GM19240 (cell line): ENCODE measurements around the gene CEP250.
"Not testable (repeated sequence)": the region's sequence is repeated elsewhere in the genome, so short reads cannot be mapped to it uniquely, and the experiment has no call there.

Source experiments
- DNase-seq: peaks from one replicate; pipeline ENCODE4 v3.0.0; 2011; ENCODE audit warnings: low spot score; ENCODE audit not compliant: insufficient read length

CEP250 gene

DNA sequence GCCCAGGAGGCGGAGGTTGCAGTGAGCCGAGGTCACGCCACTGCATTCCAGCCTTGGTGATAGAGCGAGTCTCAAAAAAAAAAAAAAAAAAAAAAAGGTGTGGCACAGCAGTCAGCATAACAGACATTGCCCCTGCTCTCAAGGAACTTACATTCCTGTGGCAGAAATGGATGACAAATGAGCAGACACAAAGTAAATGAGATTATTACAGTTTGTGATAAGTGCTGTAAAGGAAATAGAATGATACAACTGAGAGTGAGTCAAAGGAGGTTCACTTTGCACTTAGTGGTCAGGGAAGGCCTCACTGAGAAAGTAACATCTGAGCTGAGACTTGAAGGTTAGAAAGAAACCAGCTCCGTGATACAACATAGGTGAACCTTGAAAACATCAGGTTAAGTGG lies 36.4 kb downstream of the CEP250 start:
- DNase-seq, result no peak

DNA sequence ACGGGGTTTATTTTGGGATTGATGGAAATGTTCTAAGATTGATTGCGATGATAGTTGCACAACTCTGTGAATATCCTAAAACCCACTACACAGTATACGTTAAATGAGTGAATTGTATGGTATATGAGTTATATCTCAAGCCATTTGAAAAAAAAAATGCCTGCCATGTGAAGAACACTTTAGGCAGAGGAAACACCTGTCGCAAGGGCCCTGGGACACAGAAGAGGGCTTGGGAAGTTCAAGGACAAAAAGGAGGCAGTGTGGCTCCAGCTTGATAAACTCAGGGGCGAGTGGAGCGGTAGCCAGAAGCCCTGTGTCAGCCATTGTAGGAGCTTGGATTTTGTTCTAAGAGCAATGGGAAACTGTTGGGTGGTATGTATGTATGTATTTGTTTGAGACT lies 37.0 kb downstream of the CEP250 start:
- DNase-seq, result no peak

DNA sequence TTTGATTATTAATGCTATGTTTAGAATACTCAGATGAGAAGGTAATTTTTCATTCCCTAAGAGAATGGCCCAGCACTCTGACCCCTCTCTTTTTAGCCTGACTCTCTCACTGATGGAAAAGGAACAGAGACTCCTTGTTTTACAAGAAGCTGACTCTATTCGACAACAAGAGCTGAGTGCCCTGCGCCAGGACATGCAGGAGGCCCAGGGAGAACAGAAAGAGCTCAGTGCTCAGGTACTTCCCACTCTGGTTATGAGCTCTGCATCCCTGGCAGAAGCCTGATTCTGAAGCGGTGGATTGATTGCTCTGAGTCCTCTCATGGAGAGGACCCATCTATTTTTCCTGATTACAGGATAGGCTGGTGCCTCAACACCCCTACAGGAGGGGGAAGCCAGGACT lies 41.1 kb downstream of the CEP250 start:
- DNase-seq, result no peak

DNA sequence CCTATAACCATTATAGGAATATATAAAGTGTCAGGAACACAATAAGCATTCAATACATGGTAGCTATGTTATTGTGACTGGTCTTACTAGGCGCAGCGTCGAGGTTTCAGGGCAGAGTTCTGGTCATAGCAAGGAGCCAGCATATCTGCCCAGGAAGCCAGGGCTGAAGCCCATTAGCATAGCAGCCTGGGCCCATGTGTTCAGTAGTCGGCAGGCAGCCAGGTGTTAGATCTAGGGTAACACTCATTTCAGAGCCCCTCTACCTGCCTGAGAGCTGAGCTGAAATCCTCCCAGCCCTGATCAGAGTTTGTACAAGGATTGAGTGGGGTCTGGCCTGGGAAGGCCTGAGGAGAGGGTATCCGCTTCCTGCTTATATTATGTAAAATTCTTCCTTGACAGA lies 41.9 kb downstream of the CEP250 start:
- DNase-seq, result no peak

DNA sequence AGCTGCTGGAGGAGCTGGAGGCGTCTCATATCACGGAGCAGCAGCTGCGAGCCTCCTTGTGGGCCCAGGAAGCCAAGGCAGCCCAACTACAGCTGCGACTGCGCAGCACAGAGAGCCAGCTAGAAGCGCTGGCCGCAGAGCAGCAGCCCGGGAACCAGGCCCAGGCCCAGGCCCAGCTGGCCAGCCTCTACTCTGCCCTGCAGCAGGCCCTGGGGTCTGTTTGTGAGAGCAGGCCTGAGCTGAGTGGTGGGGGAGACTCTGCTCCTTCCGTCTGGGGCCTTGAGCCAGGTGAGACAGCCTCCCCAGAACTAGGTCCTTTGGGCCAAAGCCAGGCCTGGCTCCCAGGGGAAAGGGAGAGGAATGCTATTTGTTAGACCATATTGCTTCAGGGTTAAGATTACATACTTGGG lies 42.4 kb downstream of the CEP250 start:
- no peak for DNase-seq

DNA sequence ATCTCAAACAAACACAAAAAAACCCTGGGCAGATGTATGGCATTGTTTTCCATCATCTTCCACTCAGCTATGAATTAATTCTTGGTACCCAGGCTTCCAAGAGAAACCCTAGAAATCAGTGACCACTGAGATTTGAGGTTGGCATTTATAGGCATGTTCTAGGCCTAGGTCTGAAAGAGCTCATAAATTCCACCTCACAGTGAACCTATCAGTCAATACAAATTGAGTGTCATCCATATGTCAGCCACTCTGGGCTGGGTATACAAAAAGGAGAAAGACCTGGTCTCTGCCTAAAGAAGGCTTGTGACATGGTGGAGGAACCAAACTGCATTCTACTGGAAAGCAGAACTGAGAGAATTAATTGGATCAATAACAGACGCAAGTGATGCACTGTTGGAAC lies 43.9 kb downstream of the CEP250 start:
- no peak for DNase-seq

DNA sequence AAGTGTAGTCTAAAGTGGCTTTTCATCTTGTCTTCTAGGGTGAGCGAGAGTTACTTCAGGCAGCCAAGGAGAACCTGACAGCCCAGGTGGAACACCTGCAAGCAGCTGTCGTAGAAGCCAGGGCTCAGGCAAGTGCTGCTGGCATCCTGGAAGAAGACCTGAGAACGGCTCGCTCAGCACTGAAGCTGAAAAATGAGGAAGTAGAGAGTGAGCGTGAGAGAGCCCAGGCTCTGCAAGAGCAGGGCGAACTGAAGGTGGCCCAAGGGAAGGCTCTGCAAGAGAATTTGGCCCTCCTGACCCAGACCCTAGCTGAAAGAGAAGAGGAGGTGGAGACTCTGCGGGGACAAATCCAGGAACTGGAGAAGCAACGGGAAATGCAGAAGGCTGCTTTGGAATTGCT lies 47.0 kb downstream of the CEP250 start:
- DNase-seq, result peak; percentile 57

DNA sequence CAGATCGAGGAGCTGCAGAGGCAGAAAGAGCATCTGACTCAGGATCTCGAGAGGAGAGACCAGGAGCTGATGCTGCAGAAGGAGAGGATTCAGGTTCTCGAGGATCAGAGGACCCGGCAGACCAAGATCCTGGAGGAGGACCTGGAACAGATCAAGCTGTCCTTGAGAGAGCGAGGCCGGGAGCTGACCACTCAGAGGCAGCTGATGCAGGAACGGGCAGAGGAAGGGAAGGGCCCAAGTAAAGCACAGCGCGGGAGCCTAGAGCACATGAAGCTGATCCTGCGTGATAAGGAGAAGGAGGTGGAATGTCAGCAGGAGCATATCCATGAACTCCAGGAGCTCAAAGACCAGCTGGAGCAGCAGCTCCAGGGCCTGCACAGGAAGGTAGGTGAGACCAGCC lies 47.9 kb downstream of the CEP250 start:
- DNase-seq, result no peak

DNA sequence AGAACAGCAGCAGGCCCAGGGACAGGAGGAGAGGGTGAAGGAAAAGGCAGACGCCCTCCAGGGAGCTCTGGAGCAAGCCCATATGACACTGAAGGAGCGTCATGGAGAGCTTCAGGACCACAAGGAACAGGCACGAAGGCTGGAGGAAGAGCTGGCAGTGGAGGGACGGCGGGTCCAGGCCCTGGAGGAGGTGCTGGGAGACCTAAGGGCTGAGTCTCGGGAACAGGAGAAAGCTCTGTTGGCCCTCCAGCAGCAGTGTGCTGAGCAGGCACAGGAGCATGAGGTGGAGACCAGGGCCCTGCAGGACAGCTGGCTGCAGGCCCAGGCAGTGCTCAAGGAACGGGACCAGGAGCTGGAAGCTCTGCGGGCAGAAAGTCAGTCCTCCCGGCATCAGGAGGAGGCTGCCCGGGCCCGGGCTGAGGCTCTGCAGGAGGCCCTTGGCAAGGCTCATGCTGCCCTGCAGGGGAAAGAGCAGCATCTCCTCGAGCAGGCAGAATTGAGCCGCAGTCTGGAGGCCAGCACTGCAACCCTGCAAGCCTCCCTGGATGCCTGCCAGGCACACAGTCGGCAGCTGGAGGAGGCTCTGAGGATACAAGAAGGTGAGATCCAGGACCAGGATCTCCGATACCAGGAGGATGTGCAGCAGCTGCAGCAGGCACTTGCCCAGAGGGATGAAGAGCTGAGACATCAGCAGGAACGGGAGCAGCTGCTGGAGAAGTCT lies 48.6 kb downstream of the CEP250 start:
- no peak for DNase-seq

DNA sequence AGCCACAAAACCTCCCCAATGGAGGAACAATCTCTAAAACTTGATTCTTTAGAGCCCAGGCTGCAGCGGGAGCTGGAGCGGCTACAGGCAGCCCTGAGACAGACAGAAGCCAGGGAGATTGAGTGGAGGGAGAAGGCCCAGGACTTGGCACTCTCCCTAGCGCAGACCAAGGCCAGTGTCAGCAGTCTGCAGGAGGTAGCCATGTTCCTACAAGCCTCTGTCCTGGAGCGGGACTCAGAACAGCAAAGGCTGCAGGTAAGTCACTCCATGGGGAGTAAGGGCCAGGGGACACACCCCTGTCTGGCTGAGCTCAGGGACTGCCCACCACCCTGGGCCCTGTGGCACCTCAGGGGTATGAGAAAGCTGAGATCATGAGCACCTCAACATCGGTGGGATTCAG lies 49.4 kb downstream of the CEP250 start:
- DNase-seq, result no peak

DNA sequence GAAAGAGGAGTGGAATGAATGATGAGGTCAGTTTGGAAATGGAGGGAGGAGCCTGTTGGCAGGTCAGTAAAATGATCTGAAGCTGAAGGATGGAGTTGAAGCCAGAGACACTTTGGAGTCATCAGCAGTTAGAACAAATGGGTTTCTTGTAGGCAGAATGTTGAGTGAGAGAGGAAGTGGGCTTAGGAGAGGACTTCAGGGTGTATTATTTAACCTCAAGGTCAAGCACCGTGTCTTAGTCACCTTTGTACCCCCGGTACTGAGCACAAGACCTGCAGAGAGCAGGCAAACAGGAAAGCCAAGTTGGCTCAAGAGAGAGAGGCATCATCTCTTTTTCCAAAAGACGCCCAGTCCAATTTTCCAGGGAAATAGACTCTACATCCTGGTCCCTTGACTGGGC lies 50.8 kb downstream of the CEP250 start:
- DNase-seq, result no peak

DNA sequence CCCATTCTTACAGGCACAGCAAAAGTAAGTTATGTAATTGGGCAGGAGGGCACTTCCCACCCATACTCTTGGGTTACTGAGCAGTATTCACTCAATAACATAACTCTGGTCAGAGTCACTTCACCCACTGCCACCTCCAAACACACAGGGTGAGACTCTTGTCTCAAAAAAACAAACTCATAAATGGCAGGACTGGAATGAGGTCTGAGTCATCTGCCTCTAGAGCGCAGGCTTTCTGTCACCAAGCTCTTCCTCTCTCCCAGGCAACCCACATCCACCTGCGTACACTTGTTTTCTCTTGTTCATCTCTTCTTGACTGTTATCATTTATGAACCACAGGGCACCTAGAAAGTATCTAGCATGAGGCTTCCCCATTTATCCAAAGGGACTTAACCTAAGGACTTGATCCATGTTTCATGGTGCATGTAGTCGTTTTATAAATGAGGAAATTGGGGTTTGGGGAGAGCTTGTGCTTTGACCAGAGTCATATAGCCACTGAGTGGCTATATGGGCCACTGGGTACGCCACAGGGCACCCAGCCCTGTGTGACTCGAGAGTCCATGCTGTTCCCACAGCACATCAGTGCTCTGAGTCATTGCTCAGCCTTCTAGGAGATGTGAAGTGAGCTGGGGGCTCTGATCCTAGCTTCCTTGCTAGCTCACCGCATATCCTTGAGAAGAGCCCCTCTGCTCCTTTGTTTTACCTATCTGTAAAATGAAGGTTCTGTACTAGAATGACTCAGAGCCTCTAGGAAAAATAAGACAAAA lies 51.7 kb downstream of the CEP250 start:
- DNase-seq, result no peak

DNA sequence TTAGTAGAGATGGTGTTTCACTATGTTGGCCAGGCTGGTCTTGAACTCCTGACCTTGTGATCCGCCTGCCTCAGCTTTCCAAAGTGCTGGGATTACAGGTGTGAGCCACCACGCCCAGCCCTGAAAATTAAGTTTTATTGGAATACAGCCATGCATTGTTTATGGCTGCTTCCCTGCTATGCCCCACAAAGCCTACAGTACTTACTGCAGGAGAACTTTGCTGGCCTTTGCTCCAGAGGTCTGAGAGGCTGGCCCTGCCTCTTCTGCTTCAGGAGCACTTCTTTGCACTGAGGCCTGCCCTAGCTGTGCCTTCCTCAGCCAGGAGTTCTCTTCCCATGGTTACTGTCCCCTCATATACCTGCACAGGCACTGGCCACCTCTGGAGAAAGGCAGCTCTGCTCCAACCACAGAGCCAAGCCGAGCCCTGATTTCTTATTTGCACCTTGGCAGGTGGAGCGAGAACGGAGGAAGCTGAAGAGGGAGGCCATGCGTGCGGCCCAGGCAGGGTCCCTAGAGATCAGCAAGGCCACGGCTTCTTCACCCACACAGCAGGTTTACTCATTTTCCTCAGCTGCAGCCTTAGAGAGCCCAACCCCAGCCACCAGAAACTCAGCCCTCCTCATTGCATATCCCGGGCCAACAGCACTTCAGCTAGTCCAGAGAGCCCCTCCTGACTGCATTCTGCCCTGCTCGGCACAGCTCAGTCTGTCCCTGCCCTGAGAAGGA lies 53.3 kb downstream of the CEP250 start:
- no peak for DNase-seq

DNA sequence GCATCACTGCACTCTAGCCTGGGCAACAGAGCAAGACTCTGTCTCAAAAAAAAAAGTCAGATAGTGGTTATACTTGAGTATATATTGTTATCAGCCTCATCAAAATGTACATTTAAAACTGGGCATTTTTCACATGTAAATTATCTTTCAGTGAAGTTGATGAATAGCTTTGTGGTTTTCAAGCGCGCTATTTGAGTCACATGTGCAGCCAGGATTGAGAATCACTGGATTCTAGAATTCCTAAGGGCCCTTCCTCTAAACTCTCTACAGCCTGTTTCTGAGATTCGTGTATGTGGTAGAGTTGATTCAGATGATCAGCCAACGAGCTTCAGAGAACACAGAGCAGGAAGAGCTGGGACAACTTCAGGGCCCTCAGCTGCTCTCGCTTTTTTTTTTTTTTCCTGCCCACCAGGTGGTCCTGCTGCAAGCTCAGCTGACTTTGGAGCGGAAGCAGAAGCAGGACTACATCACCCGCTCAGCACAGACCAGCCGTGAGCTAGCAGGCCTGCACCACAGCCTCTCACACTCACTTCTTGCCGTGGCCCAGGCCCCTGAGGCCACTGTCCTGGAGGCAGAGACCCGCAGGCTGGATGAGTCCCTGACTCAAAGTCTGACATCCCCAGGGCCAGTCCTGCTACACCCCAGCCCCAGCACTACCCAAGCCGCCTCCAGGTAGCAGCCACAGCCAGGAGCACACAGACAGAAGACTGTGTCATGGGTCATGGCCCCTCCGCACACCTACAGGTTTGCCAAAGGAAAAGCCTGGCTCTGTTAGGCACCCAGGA lies 55.7 kb downstream of the CEP250 start:
- DNase-seq, result no peak

DNA sequence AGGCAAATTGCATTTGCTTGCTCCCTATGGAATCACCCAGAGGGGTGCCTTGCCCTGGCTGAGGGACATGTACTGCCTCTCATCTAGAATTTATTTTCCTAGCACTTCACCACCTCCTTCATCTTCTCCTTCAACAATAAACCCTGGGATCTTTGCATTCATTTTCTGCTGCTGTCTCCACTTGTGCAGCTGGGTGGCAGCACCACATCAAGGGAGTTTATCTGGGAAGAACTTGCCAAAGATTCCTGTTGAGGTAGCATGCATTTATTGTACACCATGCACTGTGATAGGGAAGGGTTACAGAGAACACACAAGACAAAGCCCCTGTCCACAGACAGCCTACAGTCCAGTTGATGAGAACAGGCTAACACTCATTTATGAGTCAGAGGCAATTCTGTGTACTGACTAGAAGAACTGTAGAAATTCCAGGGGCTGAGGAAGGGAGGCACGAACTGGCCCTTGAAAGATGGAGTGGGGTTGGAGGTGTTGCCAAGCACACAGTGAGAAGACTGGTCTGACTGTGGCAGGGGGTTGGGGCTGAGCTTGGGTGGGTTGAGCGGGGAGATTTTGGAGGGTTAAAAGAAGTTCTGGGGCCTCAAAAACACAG lies 56.5 kb downstream of the CEP250 start:
- no peak for DNase-seq

DNA sequence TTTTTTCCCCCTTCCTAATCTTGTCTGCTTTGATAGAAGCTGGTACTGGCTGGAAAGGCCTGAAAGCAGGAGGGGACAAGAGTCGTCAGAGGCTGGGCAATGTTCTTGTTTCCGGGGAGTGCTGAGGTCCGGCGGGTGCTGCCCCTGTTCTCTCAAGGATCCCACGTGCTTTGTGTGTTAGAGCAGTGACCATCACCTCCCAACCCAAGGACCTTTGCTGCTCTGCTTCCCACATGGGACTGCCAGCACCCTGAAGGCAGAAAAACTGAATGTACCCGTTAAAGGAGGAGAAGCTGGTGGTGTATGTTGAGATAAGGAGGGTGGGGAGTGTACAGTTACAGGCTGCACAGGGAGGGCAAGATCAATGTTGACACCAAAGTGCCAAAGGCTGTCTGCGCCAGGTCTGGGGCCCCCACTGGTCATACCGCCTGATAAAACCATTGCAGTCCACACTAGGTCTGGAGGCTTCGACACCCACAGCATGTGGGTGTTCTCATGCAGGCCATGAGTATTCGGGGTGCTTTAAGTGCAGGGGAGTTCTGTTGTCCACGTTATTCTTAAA lies 59.1 kb downstream of the CEP250 start:
- DNase-seq, result no peak

DNA sequence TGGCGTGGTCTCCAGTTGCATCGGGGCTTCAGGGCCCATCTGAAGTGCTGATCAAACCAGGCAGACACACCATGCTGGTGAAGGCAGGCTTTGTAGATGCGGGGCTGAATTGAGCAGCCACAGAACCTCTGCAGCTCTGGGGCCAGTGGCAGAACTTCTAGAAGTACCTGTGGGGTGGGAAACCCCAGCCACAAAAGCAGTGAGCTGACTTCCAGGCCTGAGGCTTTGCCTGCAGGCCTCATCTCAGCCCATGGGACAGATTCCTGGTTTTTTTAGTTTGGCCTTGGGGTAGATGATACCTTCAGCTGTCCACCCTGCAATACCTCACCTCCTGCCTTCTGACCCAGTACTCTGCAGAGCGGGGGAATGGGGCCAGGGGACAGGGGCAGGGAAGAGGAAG lies 59.9 kb downstream of the CEP250 start:
- DNase-seq, result no peak

DNA sequence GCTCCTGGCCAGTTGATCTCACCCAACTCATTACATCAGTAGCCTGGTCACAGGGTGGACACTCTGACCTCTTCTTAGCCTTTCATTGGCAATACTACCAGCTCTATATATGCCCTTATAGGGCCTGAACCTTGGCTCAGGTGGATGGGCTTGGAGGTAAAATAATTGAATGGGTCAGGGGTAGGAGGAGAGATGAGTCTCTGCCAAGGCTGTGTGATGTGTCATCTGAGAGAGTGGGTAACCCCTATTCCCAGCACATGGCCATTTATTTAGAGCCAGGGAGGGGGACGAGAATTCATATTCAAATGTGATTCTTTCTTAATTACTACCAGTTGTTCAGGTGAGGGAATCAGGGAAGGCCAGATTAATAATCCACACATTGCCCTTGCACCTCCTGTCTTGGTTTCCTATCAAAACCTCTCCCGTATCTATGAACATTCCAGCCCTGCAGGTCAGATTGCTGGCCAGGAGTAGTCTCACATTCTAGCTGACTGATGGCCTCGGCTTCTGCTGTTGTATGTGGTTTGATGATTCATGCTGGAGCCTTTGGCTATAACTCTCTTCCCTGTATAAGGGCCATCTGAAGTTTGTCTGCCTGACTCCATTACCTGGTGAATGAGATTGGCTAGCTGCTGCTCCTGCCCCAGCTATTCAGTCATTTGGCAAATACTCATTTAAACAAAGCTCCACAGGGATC lies 60.7 kb downstream of the CEP250 start:
- no peak for DNase-seq

DNA sequence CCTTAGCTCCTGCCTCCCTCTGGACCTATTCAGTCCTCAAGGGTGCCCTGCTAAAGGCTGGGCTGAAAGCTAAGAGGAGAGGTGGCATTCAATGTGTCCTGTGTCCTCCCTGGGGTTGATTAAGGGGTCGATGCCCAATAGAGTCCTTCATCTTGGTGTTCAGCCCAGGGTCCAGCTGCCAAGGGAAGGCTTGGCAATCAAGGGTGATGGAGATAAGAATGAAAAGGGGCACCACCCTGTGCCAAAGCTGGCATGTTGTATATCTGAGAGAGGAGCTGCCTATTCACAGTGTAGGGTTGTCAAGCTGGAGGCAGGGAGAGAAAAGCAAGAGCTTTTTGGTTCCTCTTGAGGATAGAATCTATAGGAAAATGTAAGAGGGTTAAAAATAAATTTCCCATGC lies 61.7 kb downstream of the CEP250 start:
- DNase-seq, result no peak

DNA sequence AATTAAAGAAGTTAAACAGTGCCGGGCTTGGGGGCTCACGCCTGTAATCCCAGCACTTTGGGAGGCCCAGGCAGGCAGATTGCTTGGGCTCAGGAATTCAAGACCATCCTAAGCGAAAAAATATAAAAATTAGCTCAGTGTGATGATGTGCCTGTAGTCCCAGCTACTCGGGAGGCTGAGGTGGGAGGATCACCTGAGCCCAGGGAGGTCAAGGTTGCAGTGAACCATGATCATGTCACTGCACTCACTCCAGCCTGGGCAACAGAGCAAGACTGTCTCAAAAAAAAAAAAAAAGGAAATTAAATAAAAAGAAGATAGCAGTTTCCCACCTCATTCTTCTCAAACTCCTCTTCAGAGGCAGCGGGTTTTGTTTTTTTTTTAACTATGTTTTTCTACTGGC lies 62.4 kb downstream of the CEP250 start:
- not testable (repeated sequence) for DNase-seq
